Measurements from ENCODE around the gene CCM2L.

The CCM2L gene

GRCh38 chr20:32010101-32010500 lies at the start of gene CCM2L:
Gene CCM2L, plus strand, starts transcription at chr20:32010438. Its CDS starts 17 bp downstream, at chr20:32010455.
- in situ Hi-C loops (cut with HindIII; ENCODE audit: low sequenced_read_pairs) = no loop called here

- in situ Hi-C loops (cut with HindIII; ENCODE audit: low sequenced_read_pairs) = no loop called here
These were observed 47.5 kb upstream of the CCM2L start for GRCh38 chr20:31962761-31963160.

- in situ Hi-C loops (cut with HindIII; ENCODE audit: low sequenced_read_pairs) = no loop called here
These were observed 46.3 kb upstream of the CCM2L start for GRCh38 chr20:31963889-31964288.

GRCh38 chr20:31966991-31967655 lies 43.1 kb upstream of the CCM2L start:
- in situ Hi-C loops (cut with HindIII; ENCODE audit: low sequenced_read_pairs) = no loop called here

- in situ Hi-C loops (cut with HindIII; ENCODE audit: low sequenced_read_pairs) = no loop called here
These were observed 42.4 kb upstream of the CCM2L start, which contains the start of gene XKR7 for GRCh38 chr20:31967830-31968249. Gene XKR7, plus strand, starts transcription at chr20:31968151. Its CDS starts 25 bp downstream, at chr20:31968176.

- in situ Hi-C loops (cut with HindIII; ENCODE audit: low sequenced_read_pairs) = no loop called here
These were observed 41.7 kb upstream of the CCM2L start for GRCh38 chr20:31968291-31969126.

GRCh38 chr20:31969991-31970390 lies 40.2 kb upstream of the CCM2L start:
- in situ Hi-C loops (cut with HindIII; ENCODE audit: low sequenced_read_pairs) = loop anchor here (10.0 kb wide), 1 partner anchor 75 kb away; no protein-coding TSS in a partner anchor

- in situ Hi-C loops (cut with HindIII; ENCODE audit: low sequenced_read_pairs) = loop anchor here (10.0 kb wide), 1 partner anchor 72 kb away; no protein-coding TSS in a partner anchor
These were observed 37.7 kb upstream of the CCM2L start for GRCh38 chr20:31972471-31973021.

- in situ Hi-C loops (cut with HindIII; ENCODE audit: low sequenced_read_pairs) = loop anchor here (10.0 kb wide), 1 partner anchor 71 kb away; no protein-coding TSS in a partner anchor
These were observed 35.9 kb upstream of the CCM2L start for GRCh38 chr20:31974296-31974695.

- in situ Hi-C loops (cut with HindIII; ENCODE audit: low sequenced_read_pairs) = loop anchor here (10.0 kb wide), 1 partner anchor 70 kb away; no protein-coding TSS in a partner anchor
These were observed 35.2 kb upstream of the CCM2L start for GRCh38 chr20:31974951-31975487.

- in situ Hi-C loops (cut with HindIII; ENCODE audit: low sequenced_read_pairs) = loop anchor here (10.0 kb wide), 1 partner anchor 69 kb away; no protein-coding TSS in a partner anchor
These were observed 34.4 kb upstream of the CCM2L start for GRCh38 chr20:31975874-31976273.

GRCh38 chr20:31977080-31977479 lies 33.2 kb upstream of the CCM2L start:
- in situ Hi-C loops (cut with HindIII; ENCODE audit: low sequenced_read_pairs) = loop anchor here (10.0 kb wide), 1 partner anchor 68 kb away; no protein-coding TSS in a partner anchor

- in situ Hi-C loops (cut with HindIII; ENCODE audit: low sequenced_read_pairs) = loop anchor here (10.0 kb wide), 1 partner anchor 65 kb away; no protein-coding TSS in a partner anchor
These were observed 30.4 kb upstream of the CCM2L start for GRCh38 chr20:31979713-31980426.

GRCh38 chr20:31981784-31982183 lies 28.5 kb upstream of the CCM2L start:
- in situ Hi-C loops (cut with HindIII; ENCODE audit: low sequenced_read_pairs) = no loop called here

- in situ Hi-C loops (cut with HindIII; ENCODE audit: low sequenced_read_pairs) = no loop called here
These were observed 25.2 kb upstream of the CCM2L start for GRCh38 chr20:31984981-31985471.

GRCh38 chr20:31987744-31988143 lies 22.5 kb upstream of the CCM2L start:
- in situ Hi-C loops (cut with HindIII; ENCODE audit: low sequenced_read_pairs) = no loop called here

- in situ Hi-C loops (cut with HindIII; ENCODE audit: low sequenced_read_pairs) = no loop called here
These were observed 21.7 kb upstream of the CCM2L start for GRCh38 chr20:31988430-31989015.

- in situ Hi-C loops (cut with HindIII; ENCODE audit: low sequenced_read_pairs) = no loop called here
These were observed 21.1 kb upstream of the CCM2L start for GRCh38 chr20:31989030-31989645.

GRCh38 chr20:31990641-31991338 lies 19.4 kb upstream of the CCM2L start:
- in situ Hi-C loops (cut with HindIII; ENCODE audit: low sequenced_read_pairs) = loop anchor here (5.0 kb wide), 1 partner anchor 48 kb away; no protein-coding TSS in a partner anchor

All from DLD1 (cell line).